Aorta (tissue), 5 donors: ENCODE measurements around the gene ZDHHC18. TPM values are rescaled to one million over a fixed set of nuclear protein-coding genes. Genes with fewer than 3 reads are reported as not detected.

Experiments
- ATAC-seq: fragments of 200-7000 bp; cut with Tn5 transposase; one replicate; pipeline ENCODE4 v1.9.1; 2022; ENCODE audit warnings: moderate library complexity; ENCODE audit not compliant: low FRiP score
- DNase-seq, 2 donors: peaks; one replicate each; pipeline ENCODE4 v3.0.0-alpha.2; 2020
- H3K27ac ChIP-seq, 2 donors: one replicate each; pipeline ENCODE4 v1.5.1; 2013; ENCODE audit warnings: low read length in 2 of 2, mild to moderate bottlenecking in 2 of 2, moderate library complexity in 2 of 2, control low read depth in 1 of 2, inconsistent platforms in 1 of 2, low read depth in 1 of 2
- H3K27me3 ChIP-seq, 2 donors: one replicate each; pipeline ENCODE4 v1.6.1; 2013; ENCODE audit warnings: control low read depth in 1 of 2, low read length in 1 of 2, mild to moderate bottlenecking in 1 of 2, moderate library complexity in 1 of 2; ENCODE audit not compliant: insufficient read depth in 2 of 2, control insufficient read depth in 1 of 2
- H3K36me3 ChIP-seq, 2 donors: one replicate each; pipeline ENCODE4 v1.6.1; 2013; ENCODE audit warnings: control low read depth in 1 of 2, low read length in 1 of 2, mild to moderate bottlenecking in 1 of 2; ENCODE audit not compliant: insufficient read depth in 2 of 2, control insufficient read depth in 1 of 2
- H3K4me1 ChIP-seq, 2 donors: one replicate each; pipeline ENCODE4 v1.6.1; 2013; ENCODE audit warnings: low read length in 2 of 2, control low read depth in 1 of 2, mild to moderate bottlenecking in 1 of 2, moderate library complexity in 1 of 2; ENCODE audit not compliant: insufficient read depth in 2 of 2, control insufficient read depth in 1 of 2
- H3K4me3 ChIP-seq, 2 donors: one replicate each; pipeline ENCODE4 v1.5.1; 2013; ENCODE audit warnings: low read length in 2 of 2, control low read depth in 1 of 2, mild to moderate bottlenecking in 1 of 2
- H3K9me3 ChIP-seq: one replicate; pipeline ENCODE4 v1.6.1; 2013; ENCODE audit warnings: mild to moderate bottlenecking, low read length; ENCODE audit not compliant: control insufficient read depth
- WGBS, 2 donors: extraction: QIAGEN DNeasy Blood & Tissue Kit; methylation state at CpG; one replicate each; pipeline ENCODE4 v1.1.7; 2013; 5-methylcytosine and 5-hydroxymethylcytosine counted together
- intact Hi-C, 2 donors: fragments of 100-400 bp; cut with DNase I; formaldehyde crosslinking; loops; one replicate each; pipeline versions ENCODE4 v1.14.2 to v1.15.0; 2022
- polyA plus RNA-seq, 2 donors: library from polyadenylated mRNA; stranded (reverse); fragments of 200-250 nt; gene quantifications; one replicate each; pipeline ENCODE4 v1.2.3, GENCODE V29; 2013
- total RNA-seq, 2 donors: library from RNA; stranded (reverse); fragmentation: NEBNext Ultra II Directional; extraction: Animal tissue kit (Norgen Biotek cat#: 25700); gene quantifications; one replicate each; pipeline ENCODE4 v1.2.1, GENCODE V29; 2021
- donor health status: healthy with polysubstance abuse.
- donor health status: Bipolar disorder and iron deficiency.
- donor health status: DM: no; HTN: no; CAD: no.
- donor health status: DM: no; HTN: no; CAD: no.
- donor health status: DM: yes; HTN: yes; CAD: no.

ZDHHC18 gene
- total and polyA plus RNA-seq, 4 donors: 8.0 to 21.4 (median 13.1) TPM

DNA sequence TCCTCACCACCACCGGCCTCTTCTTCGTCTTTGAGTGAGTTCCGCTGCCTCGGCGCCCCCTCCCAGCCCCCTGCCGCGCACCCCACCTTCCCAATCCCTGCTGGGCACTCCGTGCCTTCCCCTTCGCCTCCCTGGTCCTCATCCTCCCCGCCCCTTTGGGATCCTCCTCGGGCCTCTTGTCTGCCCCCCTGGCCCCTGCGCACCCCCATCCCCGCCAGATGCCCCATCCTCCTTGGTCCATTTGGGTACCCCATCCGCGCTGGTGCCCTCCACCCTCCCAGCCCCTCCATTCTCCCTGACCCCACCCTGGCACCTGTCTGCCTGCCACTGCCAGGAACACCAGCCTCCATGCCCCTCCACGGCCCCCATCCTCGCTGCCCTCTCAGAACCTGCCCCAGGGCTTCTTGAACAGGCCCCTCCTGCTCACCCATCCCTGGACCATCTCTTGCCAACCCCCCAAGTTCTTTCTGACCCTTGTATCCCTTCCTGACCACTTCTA is 667 bp downstream of the ZDHHC18 start:
- ATAC-seq: peak; percentile 10
- H3K27ac ChIP-seq: peak overlapping the region in 1 of 2 donors; percentile 22
- H3K36me3 ChIP-seq: no peaks in the 10 kb centered on the region
- no peaks in the 10 kb centered on the region for H3K9me3 ChIP-seq
- H3K4me3 ChIP-seq: peak overlapping the region; percentile 89 to 94
- intact Hi-C loops: no loop called here
- no peaks in the 10 kb centered on the region for H3K4me1 ChIP-seq
- DNase-seq: no peak
- no peaks in the 10 kb centered on the region for H3K27me3 ChIP-seq
- 1 to 2% methylated on average over 16 to 17 of the region's 17 CpGs for WGBS, 2 donors

GRCh38 chr1:26827663-26828062 is 1.2 kb downstream of the ZDHHC18 start:
- Histone ChIP-seq H3K4me1 (no peaks in the 10 kb centered on the region), H3K27me3 (no peaks in the 10 kb centered on the region), H3K9me3 (no peaks in the 10 kb centered on the region), H3K27ac (no peak overlapping the region), H3K36me3 (peaks cover 0 to 2% of the 10 kb centered on the region in 2 donors), H3K4me3 (peak overlapping the region; percentile 89 to 94)
- intact Hi-C loops: no loop called here
- DNase-seq (no peak), ATAC-seq (peak; percentile 3)
- 16% methylated on average over 11 of the region's 11 CpGs for WGBS, 2 donors

- no peaks in the 10 kb centered on the region for H3K27me3 ChIP-seq
- WGBS, 2 donors: 53 to 55% methylated on average over 4 of the region's 4 CpGs
- peak in 1 of 2 donors; percentile 74 for DNase-seq
- H3K4me3 ChIP-seq: no peak overlapping the region
- H3K36me3 ChIP-seq: peaks cover 0 to 4% of the 10 kb centered on the region in 2 donors
- intact Hi-C loops: no loop called here
- H3K9me3 ChIP-seq: no peaks in the 10 kb centered on the region
- H3K27ac ChIP-seq: no peak overlapping the region
- no peak for ATAC-seq
- no peaks in the 10 kb centered on the region for H3K4me1 ChIP-seq
Observed at GRCh38 chr1:26828411-26828991, 2.0 kb downstream of the ZDHHC18 start.

DNA sequence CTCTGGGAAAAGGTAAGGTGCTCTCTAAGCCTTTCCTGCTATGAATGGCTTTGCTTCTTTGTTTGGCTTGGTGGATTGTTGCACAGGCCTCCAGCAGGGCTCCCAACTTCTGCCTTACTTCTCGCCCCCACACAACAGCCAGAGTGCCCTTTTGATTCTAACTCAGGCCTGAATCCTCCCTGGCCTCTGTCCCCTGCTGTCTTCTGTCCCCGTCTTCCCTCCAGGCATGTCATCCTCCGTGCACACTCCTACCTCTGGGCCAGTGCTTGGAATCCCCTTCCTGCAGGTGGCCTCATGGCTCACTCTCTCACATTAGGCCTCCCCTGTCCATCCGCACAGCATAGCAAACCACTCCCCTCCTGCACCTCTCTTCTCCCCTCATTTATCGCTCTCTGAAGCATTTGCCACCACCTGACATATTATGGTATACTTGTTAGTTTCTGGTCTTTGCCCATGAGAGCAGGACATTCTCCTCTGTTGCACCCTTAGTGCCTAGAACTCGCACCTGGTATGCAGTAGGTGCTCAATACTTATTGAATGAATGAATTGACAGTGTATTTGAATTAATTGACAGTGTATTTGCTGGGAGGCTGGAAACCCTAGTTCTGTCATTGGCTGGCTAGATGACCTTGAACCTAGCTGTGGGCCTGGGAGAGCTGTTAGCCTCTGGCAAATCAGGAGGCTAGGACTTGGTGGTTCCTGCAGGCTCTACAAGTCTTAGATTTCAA is 2.9 kb downstream of the ZDHHC18 start:
- Histone ChIP-seq H3K27me3 (no peaks in the 10 kb centered on the region), H3K4me1 (no peaks in the 10 kb centered on the region), H3K4me3 (no peak overlapping the region), H3K9me3 (no peaks in the 10 kb centered on the region), H3K36me3 (peaks cover 0 to 9% of the 10 kb centered on the region in 2 donors), H3K27ac (no peak overlapping the region)
- intact Hi-C loops: no loop called here
- ATAC-seq (no peak), DNase-seq (no peak)
- WGBS, 2 donors: 84 to 87% methylated on average over 6 of the region's 6 CpGs

- 94 to 96% methylated on average over 3 of the region's 3 CpGs for whole genome bisulfite sequencing, 2 donors
- intact Hi-C loops: no loop called here
- H3K27ac ChIP-seq: no peak overlapping the region
- peaks cover 0 to 18% of the 10 kb centered on the region in 2 donors for H3K36me3 ChIP-seq
- H3K9me3 ChIP-seq: no peaks in the 10 kb centered on the region
- DNase-seq: no peak
- no peaks in the 10 kb centered on the region for H3K27me3 ChIP-seq
- H3K4me1 ChIP-seq: no peaks in the 10 kb centered on the region
- H3K4me3 ChIP-seq: no peak overlapping the region
- ATAC-seq: no peak
Observed at GRCh38 chr1:26831059-26831458, 4.6 kb downstream of the ZDHHC18 start.

DNA sequence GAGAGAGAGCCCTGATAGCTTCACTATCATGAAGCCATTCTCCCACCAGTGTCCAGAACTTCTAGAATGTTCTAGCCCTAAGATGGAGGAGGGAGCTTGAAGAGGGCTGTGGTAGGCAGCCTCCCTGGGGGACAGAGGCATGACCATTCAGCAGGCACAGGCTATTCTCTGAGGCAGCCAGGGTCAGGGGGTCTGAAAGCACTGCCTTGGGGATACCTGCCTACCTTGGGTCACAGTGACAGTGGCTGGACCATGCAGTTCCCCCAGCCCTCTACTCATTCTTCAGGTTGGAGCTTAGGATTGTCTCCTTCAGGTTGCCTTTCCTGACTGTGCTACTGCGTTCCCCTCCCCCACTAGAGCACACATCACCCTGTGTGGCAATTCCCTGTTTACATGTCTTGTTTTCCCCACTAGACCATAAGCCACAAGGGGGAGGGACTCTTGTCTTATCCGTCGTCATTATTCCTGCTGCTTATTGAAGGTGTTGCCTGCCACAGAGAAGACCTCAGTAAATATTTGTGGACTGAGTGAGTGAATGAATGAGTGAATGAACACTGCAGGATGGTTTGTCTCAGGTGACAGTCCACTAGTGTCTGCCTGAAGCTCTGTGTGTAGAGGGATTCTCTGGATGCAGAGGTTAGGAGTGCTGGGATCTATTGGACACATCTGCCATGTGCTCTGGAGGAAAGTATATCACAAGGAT is 5.2 kb downstream of the ZDHHC18 start:
- ATAC-seq: no peak
- Histone ChIP-seq H3K4me3 (no peak overlapping the region), H3K27ac (no peak overlapping the region), H3K36me3 (peaks cover 0 to 18% of the 10 kb centered on the region in 2 donors), H3K9me3 (no peaks in the 10 kb centered on the region), H3K27me3 (no peaks in the 10 kb centered on the region), H3K4me1 (no peaks in the 10 kb centered on the region)
- no peak for DNase-seq
- intact Hi-C loops: no loop called here
- 66 to 71% methylated on average over 3 of the region's 3 CpGs for WGBS, 2 donors

GRCh38 chr1:26832249-26832960 is 5.9 kb downstream of the ZDHHC18 start:
- no peak overlapping the region for H3K27ac ChIP-seq
- no peak overlapping the region for H3K4me3 ChIP-seq
- H3K4me1 ChIP-seq: no peaks in the 10 kb centered on the region
- intact Hi-C loops: no loop called here
- ATAC-seq: no peak
- no peaks in the 10 kb centered on the region for H3K9me3 ChIP-seq
- WGBS, 2 donors: 86 to 89% methylated on average over 16 of the region's 16 CpGs
- H3K36me3 ChIP-seq: peaks cover 0 to 18% of the 10 kb centered on the region in 2 donors
- peak in 1 of 2 donors; percentile 38 for DNase-seq
- H3K27me3 ChIP-seq: no peaks in the 10 kb centered on the region
